Upper lobe of left lung (tissue), 4 donors: ENCODE measurements around the gene PTPRG.

Experiments used
- CTCF ChIP-seq, 6 experiments: fragments of 450-650 bp in 4 of 6; fragments of 200-600 bp in 2 of 6; sonication (generic) in 2 of 6; IDR thresholded peaks; one replicate each; pipeline ENCODE4 v1.5.1; 2016 to 2019; ENCODE audit warnings: antibody characterized with exemption in 6 of 6
- EP300 ChIP-seq, 4 donors: sonication (generic); formaldehyde crosslinking; IDR thresholded peaks; one replicate each; pipeline ENCODE4 v1.5.1; 2017; ENCODE audit warnings: antibody characterized with exemption in 4 of 4, control low read depth in 2 of 4
- POLR2A ChIP-seq, 4 donors: fragments of 450-650 bp; IDR thresholded peaks; one replicate each; pipeline ENCODE4 v1.5.1; 2016 to 2017; ENCODE audit warnings: antibody characterized with exemption in 4 of 4, mild to moderate bottlenecking in 2 of 4
- POLR2AphosphoS5 ChIP-seq, 2 donors: sonication (generic); formaldehyde crosslinking; IDR thresholded peaks; one replicate each; pipeline ENCODE4 v1.5.1; 2017; ENCODE audit warnings: antibody characterized with exemption in 2 of 2

- TF ChIP-seq POLR2A (IDR thresholded peaks at IDR 0.05) (no peak), CTCF (IDR thresholded peaks at IDR 0.05) (no peak), POLR2AphosphoS5 (IDR thresholded peaks at IDR 0.05) (no peak), EP300 (IDR thresholded peaks at IDR 0.05) (no peak)
These were observed 336.5 kb downstream of the PTPRG start for GRCh38 chr3:61897848-61898247.
